Adrenal gland (tissue), 5 donors: Measurements from ENCODE around the gene LIPJ.

Experiments
- CTCF ChIP-seq, 6 experiments: fragments of 450-650 bp in 4 of 6; fragments of 200-600 bp in 2 of 6; sonication (generic) in 1 of 6; IDR thresholded peaks; 1 replicate in 5 of 6; 2 replicates in 1 of 6; pipeline versions ENCODE4 v1.5.1 to v1.8.0; 2016 to 2021; ENCODE audit warnings: antibody characterized with exemption in 6 of 6, mild to moderate bottlenecking in 2 of 6, moderate library complexity in 1 of 6
- POLR2A ChIP-seq, 2 donors: fragments of 450-650 bp; IDR thresholded peaks; one replicate each; pipeline ENCODE4 v1.6.1; 2017; ENCODE audit warnings: antibody characterized with exemption in 2 of 2, mild to moderate bottlenecking in 2 of 2, moderate library complexity in 1 of 2
- donor health status: DM: no; HTN: no; CAD: no.

GRCh38 chr10:88555190-88555908 is 31.2 kb upstream of the LIPJ start:
- TF ChIP-seq POLR2A (IDR thresholded peaks at IDR 0.05), result no peak
- no peak for TF ChIP-seq CTCF (IDR thresholded peaks at IDR 0.05)
